Kidney (tissue), 14 donors: ENCODE data around the gene B9D2. TPM values are rescaled to one million over a fixed set of nuclear protein-coding genes. Genes with fewer than 3 reads are reported as not detected.
A peak's percentile ranks its signal among the peaks of the same experiment; 100 is the strongest.

Experiments
- DNase-seq, 5 donors: peaks; one replicate each; pipeline ENCODE4 v3.0.0-alpha.2; 2013 to 2020
- FAIRE-seq: peaks from 2 replicates; lab custom pipeline; 2012; peaks lifted over from hg19 to GRCh38; lab: Jason Lieb, UNC
- H3K27ac ChIP-seq, 2 donors: one replicate each; pipeline ENCODE4 v1.7.0; 2013; ENCODE audit warnings: low read depth in 2 of 2, low read length in 2 of 2, inconsistent platforms in 1 of 2
- H3K27me3 ChIP-seq: one replicate; pipeline ENCODE4 v1.7.1; 2013; ENCODE audit warnings: low read length, inconsistent platforms; ENCODE audit not compliant: control insufficient read depth, insufficient read depth
- H3K36me3 ChIP-seq, 3 donors: one replicate each; pipeline versions ENCODE4 v1.7.0 to v1.7.1; 2013; ENCODE audit warnings: low read length in 3 of 3, control low read depth in 1 of 3, inconsistent platforms in 1 of 3; ENCODE audit not compliant: insufficient read depth in 3 of 3, control insufficient read depth in 2 of 3
- H3K4me1 ChIP-seq, 3 donors: one replicate each; pipeline versions ENCODE4 v1.7.0 to v1.7.1; 2013; ENCODE audit warnings: low read length in 3 of 3, inconsistent platforms in 1 of 3, low read depth in 1 of 3; ENCODE audit not compliant: control insufficient read depth in 2 of 3, insufficient read depth in 2 of 3
- H3K4me3 ChIP-seq, 3 donors: one replicate each; pipeline versions ENCODE4 v1.7.0 to v1.8.1; 2013; ENCODE audit warnings: low read length in 3 of 3, control low read depth in 1 of 3, inconsistent platforms in 1 of 3
- H3K9ac ChIP-seq, 3 donors: one replicate each; pipeline versions ENCODE4 v1.7.0 to v1.7.1; 2013; ENCODE audit warnings: low read length in 3 of 3, control low read depth in 1 of 3, inconsistent platforms in 1 of 3
- H3K9me3 ChIP-seq, 3 donors: one replicate each; pipeline versions ENCODE4 v1.7.0 to v1.7.1; 2013; ENCODE audit warnings: low read length in 3 of 3, control low read depth in 1 of 3, inconsistent platforms in 1 of 3; ENCODE audit not compliant: control insufficient read depth in 2 of 3, insufficient read depth in 1 of 3
- intact Hi-C: fragments of 100-400 bp; cut with DNase I; formaldehyde crosslinking; loops from one replicate; pipeline ENCODE4 v1.11.1; 2022
- polyA plus RNA-seq: library from polyadenylated mRNA; stranded (reverse); fragments of 350-450 nt; fragmentation: Illumina TruSeq; extraction: RNeasy Lipid Tissue Mini Kit (QIAGEN cat#74804); gene quantifications from one replicate; pipeline ENCODE4 v1.2.3, GENCODE V29; 2014; ENCODE audit warnings: low read depth, low replicate concordance; ENCODE audit not compliant: insufficient read depth
- total RNA-seq: library from RNA; stranded (reverse); fragmentation: NEBNext Ultra II Directional; extraction: Animal tissue kit (Norgen Biotek cat#: 25700); gene quantifications from one replicate; pipeline ENCODE4 v1.2.1, GENCODE V29; 2021
- TF ChIP-seq, protein P1 (sequence below): IDR thresholded peaks from 3 replicates; pipeline ENCODE4 v1.5.1; 2012; ENCODE audit warnings: mild to moderate bottlenecking, moderate library complexity, borderline replicate concordance; ENCODE audit not compliant: insufficient read depth; ENCODE audit errors: extremely low read depth
- donor health status: control.
- donor health status: control.
- donor health status: control.
- donor health status: control.
- donor health status: control.
- donor health status: DM: yes; HTN: yes; CAD: no.
- donor health status: Normal renal cell carcinoma (clear cell type).

Gene B9D2
- total and polyA plus RNA-seq, 2 donors from 2014 or later: 12.6 to 15.7 TPM

- no peak overlapping the region for H3K27ac ChIP-seq
- FAIRE-seq: no peak
- intact Hi-C loops: no loop called here
These were observed 31.5 kb downstream of the B9D2 start for GRCh38 chr19:41332468-41332867.

GRCh38 chr19:41332000-41332399 is 31.9 kb downstream of the B9D2 start:
- Histone ChIP-seq H3K27ac (no peak overlapping the region), H3K27me3 (no peaks in the 10 kb centered on the region), H3K4me1 (peaks cover 0 to 20% (median 9%) of the 10 kb centered on the region in 3 donors), H3K4me3 (no peak overlapping the region), H3K9me3 (no peaks in the 10 kb centered on the region), H3K9ac (no peak overlapping the region), H3K36me3 (no peaks in the 10 kb centered on the region)
- intact Hi-C loops: no loop called here
- FAIRE-seq (no peak), DNase-seq (no peak)
- TF ChIP-seq, protein P1, sequence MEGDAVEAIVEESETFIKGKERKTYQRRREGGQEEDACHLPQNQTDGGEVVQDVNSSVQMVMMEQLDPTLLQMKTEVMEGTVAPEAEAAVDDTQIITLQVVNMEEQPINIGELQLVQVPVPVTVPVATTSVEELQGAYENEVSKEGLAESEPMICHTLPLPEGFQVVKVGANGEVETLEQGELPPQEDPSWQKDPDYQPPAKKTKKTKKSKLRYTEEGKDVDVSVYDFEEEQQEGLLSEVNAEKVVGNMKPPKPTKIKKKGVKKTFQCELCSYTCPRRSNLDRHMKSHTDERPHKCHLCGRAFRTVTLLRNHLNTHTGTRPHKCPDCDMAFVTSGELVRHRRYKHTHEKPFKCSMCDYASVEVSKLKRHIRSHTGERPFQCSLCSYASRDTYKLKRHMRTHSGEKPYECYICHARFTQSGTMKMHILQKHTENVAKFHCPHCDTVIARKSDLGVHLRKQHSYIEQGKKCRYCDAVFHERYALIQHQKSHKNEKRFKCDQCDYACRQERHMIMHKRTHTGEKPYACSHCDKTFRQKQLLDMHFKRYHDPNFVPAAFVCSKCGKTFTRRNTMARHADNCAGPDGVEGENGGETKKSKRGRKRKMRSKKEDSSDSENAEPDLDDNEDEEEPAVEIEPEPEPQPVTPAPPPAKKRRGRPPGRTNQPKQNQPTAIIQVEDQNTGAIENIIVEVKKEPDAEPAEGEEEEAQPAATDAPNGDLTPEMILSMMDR: no peak

More at GRCh38 chr19:41332468-41332867, 31.5 kb downstream of the B9D2 start:
- DNase-seq: no peak
- Histone ChIP-seq H3K36me3 (no peaks in the 10 kb centered on the region), H3K27me3 (no peaks in the 10 kb centered on the region), H3K9me3 (no peaks in the 10 kb centered on the region), H3K4me1 (peaks cover 0 to 16% (median 5%) of the 10 kb centered on the region in 3 donors), H3K9ac (no peak overlapping the region), H3K4me3 (no peak overlapping the region)
- TF ChIP-seq, protein P1: no peak

DNA sequence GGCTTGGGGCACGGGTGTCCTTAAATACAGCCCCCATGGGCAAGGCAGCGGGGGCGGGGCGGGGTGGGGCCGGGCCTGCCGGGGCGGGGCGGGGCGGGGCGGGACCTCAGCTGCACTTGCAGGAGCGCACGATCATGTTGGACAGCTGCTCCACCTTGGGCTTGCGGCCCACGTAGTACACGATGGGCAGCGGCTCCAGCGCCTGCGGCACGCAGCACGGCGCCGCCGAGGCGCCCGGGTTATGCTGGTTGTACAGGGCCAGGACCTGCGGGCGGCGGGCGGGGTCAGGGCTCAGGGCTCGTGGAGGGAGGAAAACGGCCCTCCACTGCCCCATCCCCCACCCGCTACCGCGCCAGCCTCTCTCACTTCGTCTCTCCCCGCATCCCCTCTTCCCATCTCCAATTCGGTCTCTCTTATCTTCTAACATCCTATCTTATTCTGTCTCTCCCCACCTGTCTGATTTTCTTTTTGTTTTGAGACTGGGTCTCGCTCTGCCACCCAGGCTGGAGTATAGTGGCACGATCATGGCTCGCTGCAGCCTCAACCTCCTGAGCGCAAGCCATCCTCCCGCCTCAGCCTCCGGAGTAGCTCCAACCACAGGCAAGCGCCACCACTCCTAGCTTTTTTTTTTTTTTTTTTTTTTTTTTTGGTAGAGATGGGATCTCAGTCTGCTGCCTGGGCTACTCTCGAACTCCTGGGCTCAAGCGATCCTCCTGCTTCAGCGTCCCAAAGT is 32.8 kb downstream of the B9D2 start:
- TF ChIP-seq, protein P1: no peak
- H3K9me3 ChIP-seq: no peaks in the 10 kb centered on the region
- FAIRE-seq (no peak), DNase-seq (peak in 1 of 5 donors; percentile 58)
- no peak overlapping the region for H3K27ac ChIP-seq
- H3K36me3 ChIP-seq: no peaks in the 10 kb centered on the region
- intact Hi-C loops: no loop called here
- H3K27me3 ChIP-seq: no peaks in the 10 kb centered on the region
- no peak overlapping the region for H3K4me3 ChIP-seq
- peaks cover 2 to 27% (median 16%) of the 10 kb centered on the region in 3 donors for H3K4me1 ChIP-seq
- no peak overlapping the region for H3K9ac ChIP-seq
